Mammary epithelial cell (primary cell): ENCODE results near the gene PDLIM1.

ENCODE experiments used
- EZH2 ChIP-seq: IDR thresholded peaks from 2 replicates; pipeline ENCODE4 v1.6.1; 2012; ENCODE audit warnings: low read length, inconsistent platforms, borderline replicate concordance
- TF ChIP-seq, protein P1 (sequence below), 2 donors: IDR thresholded peaks in 1 of 2; conservative IDR thresholded peaks in 1 of 2; 2 replicates each; pipeline ENCODE4 v1.5.1; 2011 to 2012; ENCODE audit warnings: inconsistent platforms in 2 of 2, low read length in 2 of 2, mild to moderate bottlenecking in 2 of 2, control low read depth in 1 of 2, low read depth in 1 of 2; ENCODE audit not compliant: insufficient read depth in 1 of 2; ENCODE audit errors: extremely low read depth in 1 of 2

DNA sequence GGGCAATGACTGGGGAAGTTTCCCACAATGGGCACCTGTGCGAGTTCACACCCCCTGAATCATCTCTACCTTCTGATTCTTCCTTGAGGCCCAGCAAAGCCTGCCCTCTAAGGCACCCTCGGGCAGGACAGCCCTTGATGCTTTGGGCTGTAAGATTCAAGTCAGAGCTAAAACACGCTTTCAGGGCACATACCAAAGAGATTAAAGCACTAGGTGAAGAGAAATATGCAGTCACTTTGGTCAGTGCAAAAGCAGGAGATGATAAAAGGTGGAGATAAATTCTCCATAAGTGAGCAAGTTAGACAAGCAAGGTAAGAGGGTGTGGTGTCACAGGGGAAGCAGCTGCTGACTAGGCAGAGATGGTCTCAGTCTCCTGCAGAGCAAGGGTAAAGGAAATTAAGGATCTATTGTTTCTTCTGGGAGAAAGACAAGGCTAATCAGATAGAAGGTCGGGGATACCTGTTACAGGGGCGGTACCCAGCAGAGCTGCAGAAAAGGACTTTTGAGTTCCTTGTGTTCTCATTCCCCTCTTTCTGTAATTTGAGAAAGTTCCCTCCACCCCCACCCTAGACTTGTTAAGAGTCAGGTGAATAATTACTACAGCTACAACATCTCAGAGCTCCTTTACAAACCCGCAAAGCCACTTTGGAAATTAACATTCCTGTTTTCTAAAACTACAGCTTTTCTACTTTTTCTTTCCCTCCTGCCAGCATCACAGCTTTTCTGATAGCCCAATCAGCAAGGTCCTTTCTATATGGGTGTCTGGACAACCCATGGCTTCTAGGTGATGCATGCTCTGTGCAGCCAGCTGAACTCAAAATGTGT lies 26.4 kb downstream of the PDLIM1 start:
- TF ChIP-seq, protein P1, sequence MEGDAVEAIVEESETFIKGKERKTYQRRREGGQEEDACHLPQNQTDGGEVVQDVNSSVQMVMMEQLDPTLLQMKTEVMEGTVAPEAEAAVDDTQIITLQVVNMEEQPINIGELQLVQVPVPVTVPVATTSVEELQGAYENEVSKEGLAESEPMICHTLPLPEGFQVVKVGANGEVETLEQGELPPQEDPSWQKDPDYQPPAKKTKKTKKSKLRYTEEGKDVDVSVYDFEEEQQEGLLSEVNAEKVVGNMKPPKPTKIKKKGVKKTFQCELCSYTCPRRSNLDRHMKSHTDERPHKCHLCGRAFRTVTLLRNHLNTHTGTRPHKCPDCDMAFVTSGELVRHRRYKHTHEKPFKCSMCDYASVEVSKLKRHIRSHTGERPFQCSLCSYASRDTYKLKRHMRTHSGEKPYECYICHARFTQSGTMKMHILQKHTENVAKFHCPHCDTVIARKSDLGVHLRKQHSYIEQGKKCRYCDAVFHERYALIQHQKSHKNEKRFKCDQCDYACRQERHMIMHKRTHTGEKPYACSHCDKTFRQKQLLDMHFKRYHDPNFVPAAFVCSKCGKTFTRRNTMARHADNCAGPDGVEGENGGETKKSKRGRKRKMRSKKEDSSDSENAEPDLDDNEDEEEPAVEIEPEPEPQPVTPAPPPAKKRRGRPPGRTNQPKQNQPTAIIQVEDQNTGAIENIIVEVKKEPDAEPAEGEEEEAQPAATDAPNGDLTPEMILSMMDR (conservative IDR thresholded peaks at IDR 0.05 in 1 of 2, IDR thresholded peaks at IDR 0.05 in 1 of 2; ENCODE audit: extremely low read depth in 1 of 2, insufficient read depth in 1 of 2, low read depth in 1 of 2, low read length in 2 of 2): no peak
- no peak for TF ChIP-seq EZH2
